Kidney tubule cell (primary cell): ENCODE data around the gene HOXC12.
A peak's percentile ranks its signal among the peaks of the same experiment; 100 is the strongest.

Experiments used
- DNase-seq: peaks from one replicate; pipeline ENCODE4 v3.0.0-alpha.2; 2018; ENCODE audit warnings: low spot score

The HOXC12 gene, protein sequence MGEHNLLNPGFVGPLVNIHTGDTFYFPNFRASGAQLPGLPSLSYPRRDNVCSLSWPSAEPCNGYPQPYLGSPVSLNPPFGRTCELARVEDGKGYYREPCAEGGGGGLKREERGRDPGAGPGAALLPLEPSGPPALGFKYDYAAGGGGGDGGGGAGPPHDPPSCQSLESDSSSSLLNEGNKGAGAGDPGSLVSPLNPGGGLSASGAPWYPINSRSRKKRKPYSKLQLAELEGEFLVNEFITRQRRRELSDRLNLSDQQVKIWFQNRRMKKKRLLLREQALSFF

DNA sequence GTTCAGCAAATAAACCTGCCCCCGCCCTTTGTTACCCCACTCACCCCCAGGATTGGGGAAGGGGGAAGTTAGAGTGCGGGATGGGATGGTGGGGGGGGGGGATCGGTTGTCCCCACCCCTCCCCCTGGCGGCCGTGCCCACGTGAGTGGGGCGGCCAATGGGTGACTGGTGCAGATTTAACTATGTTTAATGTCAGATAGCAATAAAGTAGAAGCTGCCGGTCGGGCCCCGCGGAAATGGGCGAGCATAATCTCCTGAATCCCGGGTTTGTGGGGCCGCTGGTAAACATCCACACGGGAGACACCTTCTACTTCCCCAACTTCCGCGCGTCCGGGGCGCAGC is at the start of gene HOXC12:
Gene HOXC12, plus strand, starts transcription at position 210 of the 342 bp plus-strand sequence. Its CDS starts 27 bp downstream, at position 237.
- DNase-seq, result no peak

- no peak for DNase-seq
Observed at GRCh38 chr12:53907103-53907502, 47.6 kb upstream of the HOXC12 start.

- no peak for DNase-seq
Observed at GRCh38 chr12:53916788-53917655, 37.7 kb upstream of the HOXC12 start.

DNA sequence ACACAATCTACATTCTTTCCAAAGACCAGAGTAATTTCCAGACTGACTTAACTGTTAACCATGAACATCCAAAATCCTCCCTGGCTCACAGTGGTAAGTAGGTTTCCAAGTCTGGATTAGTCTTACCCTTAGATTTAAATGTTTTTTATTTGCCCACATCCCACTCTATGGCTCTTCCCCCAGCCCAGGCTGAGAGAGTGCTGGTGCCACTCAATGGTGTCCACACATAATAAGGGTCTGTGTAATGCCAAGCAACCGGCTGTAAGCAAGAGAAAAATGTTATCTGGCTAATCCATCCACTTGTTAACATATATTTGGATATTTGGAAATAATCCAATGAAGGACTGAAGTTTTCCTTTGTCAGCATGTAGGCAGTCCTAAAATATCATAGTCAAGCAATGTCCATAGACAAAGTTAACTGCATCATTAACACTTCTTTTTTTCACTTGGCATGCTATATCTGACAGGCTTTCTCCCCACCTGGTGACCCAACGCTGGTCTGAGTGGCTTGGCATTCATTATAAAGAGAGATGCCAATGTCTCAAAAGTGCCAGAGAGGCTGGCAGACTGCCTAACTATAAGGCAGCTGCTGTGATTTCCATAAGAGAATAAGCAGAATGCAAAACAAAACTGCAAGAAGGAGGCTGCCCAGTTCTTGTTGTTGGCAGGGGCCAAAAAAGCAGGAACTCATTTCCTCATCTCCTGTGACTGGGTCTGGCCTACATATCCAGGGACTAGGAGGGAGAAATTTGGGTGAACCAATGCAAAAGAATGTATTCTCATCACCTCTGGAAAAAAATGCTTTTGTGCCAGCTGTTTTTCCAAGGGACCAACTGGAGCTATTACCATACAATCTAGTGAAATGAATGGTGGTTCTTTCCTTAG is 29.9 kb upstream of the HOXC12 start:
- DNase-seq, result no peak

DNA sequence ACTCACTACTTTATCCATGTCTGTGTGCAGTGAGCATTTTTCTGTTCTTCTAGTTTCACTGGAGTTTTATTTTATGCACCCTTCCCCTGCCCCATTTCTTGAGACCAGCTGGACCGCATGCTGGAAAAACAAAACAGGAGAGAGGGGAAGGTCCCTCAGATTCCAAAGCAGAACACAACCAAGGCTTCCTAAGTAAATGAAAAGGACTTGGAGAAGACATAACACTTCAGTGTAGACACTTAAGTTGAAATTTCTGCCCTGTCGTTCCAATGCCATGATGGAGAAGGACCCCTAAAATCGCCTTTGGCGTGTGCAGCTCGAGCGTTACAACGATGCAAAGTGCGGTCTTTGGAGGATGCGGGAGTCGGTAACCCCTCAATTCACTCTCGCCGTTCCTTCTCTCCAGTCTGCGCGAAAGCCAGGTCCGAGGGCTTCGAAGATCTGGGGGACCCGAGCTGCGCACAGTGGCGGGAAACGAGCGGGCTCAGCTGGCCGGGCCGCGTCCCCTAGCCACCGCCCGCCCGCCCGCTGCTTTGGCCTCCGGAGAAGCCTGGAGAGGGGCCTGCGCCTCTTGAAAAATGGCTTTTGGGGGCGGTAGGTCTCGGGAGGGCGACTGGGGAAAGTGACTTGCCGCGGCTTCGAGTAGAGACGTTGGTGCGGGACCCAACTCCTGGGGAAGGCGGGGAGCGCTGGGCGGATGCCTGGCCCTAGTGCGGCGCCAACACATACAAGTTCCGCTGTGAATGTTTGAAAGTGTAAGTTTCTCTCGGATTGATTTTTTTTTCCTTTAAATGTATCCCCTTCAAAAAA is 27.3 kb upstream of the HOXC12 start:
- DNase-seq, result no peak

GRCh38 chr12:53928054-53928835 is 26.5 kb upstream of the HOXC12 start:
- DNase-seq, result no peak

DNA sequence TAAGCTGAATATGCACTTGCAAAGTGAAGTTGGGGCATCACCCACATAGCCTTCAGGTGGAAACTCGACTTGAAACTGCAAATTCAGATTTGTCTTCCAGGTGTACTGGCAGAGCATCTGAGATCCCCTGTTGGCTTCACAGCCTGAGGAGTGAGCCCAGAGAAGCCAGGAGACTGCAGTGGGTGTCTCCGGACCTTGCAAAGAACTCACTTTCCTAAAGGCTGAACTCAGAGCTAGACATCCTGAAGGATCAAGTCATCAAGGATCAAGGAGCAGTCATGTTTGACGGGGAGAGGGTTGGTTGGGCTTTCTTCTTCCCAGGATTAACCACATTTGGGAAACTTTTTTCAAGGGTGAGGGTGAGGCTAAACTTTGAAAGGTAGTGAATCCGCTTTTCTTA is 25.2 kb upstream of the HOXC12 start:
- no peak for DNase-seq

DNA sequence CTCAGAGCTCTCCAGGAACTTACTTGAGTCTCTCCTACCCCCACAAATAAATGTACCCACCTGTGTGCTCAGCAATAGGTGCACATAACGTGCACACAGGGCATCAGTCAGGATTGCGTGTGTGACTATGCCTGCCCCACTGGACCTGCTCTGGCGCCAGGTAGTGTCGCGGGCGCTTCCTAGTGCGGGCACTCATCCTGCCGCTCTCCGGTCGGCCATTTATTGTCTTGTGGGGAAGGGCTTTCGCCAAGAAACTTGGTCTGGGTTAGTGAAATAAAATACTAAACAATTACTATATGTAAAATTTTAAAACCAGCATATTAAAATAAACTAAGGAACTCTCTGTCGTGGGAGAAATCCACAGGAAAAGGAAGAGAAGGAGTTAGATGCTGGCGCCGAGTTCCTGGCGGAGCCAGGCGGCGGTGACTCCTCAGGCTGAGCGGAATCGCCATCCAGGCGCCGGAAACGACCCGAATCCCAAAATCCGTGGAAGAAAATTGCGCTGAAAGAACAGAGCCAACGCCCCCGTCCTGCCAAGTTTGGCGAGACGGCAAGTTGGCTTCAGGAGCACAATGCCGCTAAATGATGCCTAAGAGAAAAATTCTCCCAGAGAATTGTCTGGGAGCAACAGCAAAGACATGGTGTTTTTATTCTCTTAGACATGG is 24.0 kb upstream of the HOXC12 start:
- DNase-seq, result no peak

- no peak for DNase-seq
Observed at GRCh38 chr12:53931844-53932581, 22.7 kb upstream of the HOXC12 start.

GRCh38 chr12:53932915-53933314 is 21.8 kb upstream of the HOXC12 start:
- no peak for DNase-seq

GRCh38 chr12:53935383-53936341 is 19.0 kb upstream of the HOXC12 start:
- no peak for DNase-seq

- DNase-seq, result no peak
Observed at GRCh38 chr12:53937099-53937498, 17.6 kb upstream of the HOXC12 start.

- no peak for DNase-seq
Observed at GRCh38 chr12:53937596-53938325, 16.9 kb upstream of the HOXC12 start.

- DNase-seq, result peak; percentile 88
Observed at GRCh38 chr12:53938326-53939140, 16.2 kb upstream of the HOXC12 start, which contains the start of gene HOXC13. Gene HOXC13, plus strand, starts transcription at chr12:53938831. Its CDS starts 76 bp downstream, at chr12:53938907.

GRCh38 chr12:53939141-53940108 is 15.3 kb upstream of the HOXC12 start:
- DNase-seq, result peak; percentile 20
